ENCODE results near the gene PLEK2. TPM values are rescaled to one million over a fixed set of nuclear protein-coding genes. Genes with fewer than 3 reads are reported as not detected.
A peak's percentile ranks its signal among the peaks of the same experiment; 100 is the strongest.

PLEK2 gene
- total RNA-seq, 2 donors from 2014 or later = 8.1 to 21.1 TPM

GRCh38 chr14:67365476-67365875 lies 46.5 kb downstream of the PLEK2 start:
- WGBS = 88% methylated on average over 4 of the region's 4 CpGs
- Histone ChIP-seq H3K4me1 (replicated peaks) (peaks cover 4% of the 10 kb centered on the region), H3K27ac (no peak overlapping the region), H3K36me3 (peaks cover 0 to 6% of the 10 kb centered on the region in 2 donors), H3K4me3 (no peak overlapping the region), H3K27me3 (replicated peaks; ENCODE audit: insufficient read depth) (no peaks in the 10 kb centered on the region), H3K9me3 (no peaks in the 10 kb centered on the region)
- TF ChIP-seq POLR2A (IDR thresholded peaks at IDR 0.05) (no peak), CTCF (IDR thresholded peaks at IDR 0.05) (no peak), POLR2AphosphoS5 (IDR thresholded peaks at IDR 0.05) (no peak)
- intact Hi-C loops (cut with DNase I) = no loop called here
- DNase-seq (ENCODE audit: low spot score) = no peak

GRCh38 chr14:67360470-67361206 lies 51.3 kb downstream of the PLEK2 start:
- WGBS = 1% methylated on average over 34 of the region's 34 CpGs
- Histone ChIP-seq H3K27ac (peak overlapping the region; percentile 92 to 97), H3K4me1 (replicated peaks) (peaks cover 4% of the 10 kb centered on the region), H3K27me3 (replicated peaks; ENCODE audit: insufficient read depth) (no peaks in the 10 kb centered on the region), H3K4me3 (peak overlapping the region; percentile 66 to 75), H3K36me3 (no peaks in the 10 kb centered on the region), H3K9me3 (no peaks in the 10 kb centered on the region)
- intact Hi-C loops (cut with DNase I) = no loop called here
- DNase-seq (ENCODE audit: low spot score) = no peak
- TF ChIP-seq CTCF (IDR thresholded peaks at IDR 0.05) = no peak
- no peak for TF ChIP-seq POLR2AphosphoS5 (IDR thresholded peaks at IDR 0.05)

GRCh38 chr14:67359775-67360469 lies 52.0 kb downstream of the PLEK2 start, which contains the start of the genes ATP6V1D and EIF2S1:
Gene ATP6V1D (minus strand): TSS chr14:67359804. CDS start chr14:67359698, 106 bp downstream.
Gene EIF2S1 (plus strand): TSS chr14:67360328. CDS start chr14:67364768, 4,440 bp downstream.
- H3K36me3 ChIP-seq = no peaks in the 10 kb centered on the region
- H3K27ac ChIP-seq = peak within 1 kb of the TSS; percentile 92 to 97
- peaks cover 4% of the 10 kb centered on the region for H3K4me1 ChIP-seq (replicated peaks)
- H3K9me3 ChIP-seq = no peaks in the 10 kb centered on the region
- intact Hi-C loops (cut with DNase I) = no loop called here
- WGBS = under 1% methylated on average over 46 of the region's 47 CpGs
- TF ChIP-seq POLR2A (IDR thresholded peaks at IDR 0.05) = peak; percentile 28
- peak; percentile 92 to 99 (median 98) for TF ChIP-seq CTCF (IDR thresholded peaks at IDR 0.05)
- TF ChIP-seq POLR2AphosphoS5 (IDR thresholded peaks at IDR 0.05) = peak; percentile 98
- peak within 1 kb of the TSS; percentile 66 to 75 for H3K4me3 ChIP-seq
- no peaks in the 10 kb centered on the region for H3K27me3 ChIP-seq (replicated peaks; ENCODE audit: insufficient read depth)
- DNase-seq (ENCODE audit: low spot score) = peak; percentile 99

GRCh38 chr14:67358924-67359774 lies 52.8 kb downstream of the PLEK2 start:
- Histone ChIP-seq H3K9me3 (no peaks in the 10 kb centered on the region), H3K4me1 (replicated peaks) (peaks cover 4% of the 10 kb centered on the region), H3K36me3 (no peaks in the 10 kb centered on the region), H3K4me3 (peak overlapping the region; percentile 66 to 75), H3K27ac (peak overlapping the region; percentile 92 to 97), H3K27me3 (replicated peaks; ENCODE audit: insufficient read depth) (no peaks in the 10 kb centered on the region)
- intact Hi-C loops (cut with DNase I) = no loop called here
- 1% methylated on average over 38 of the region's 38 CpGs for WGBS
- TF ChIP-seq CTCF (IDR thresholded peaks at IDR 0.05) (no peak), POLR2AphosphoS5 (IDR thresholded peaks at IDR 0.05) (no peak), POLR2A (IDR thresholded peaks at IDR 0.05) (peak; percentile 59)
- DNase-seq (ENCODE audit: low spot score) = no peak

Data from prostate gland (tissue), 2 donors.